ENCODE measurements around the gene DUSP28.

The DUSP28 gene

GRCh38 chr2:240598311-240598911 is 38.3 kb downstream of the DUSP28 start:
- DNase-seq (ENCODE audit: low read depth, low spot score) = no peak

- no peak for DNase-seq (ENCODE audit: low read depth, low spot score)
Measured at GRCh38 chr2:240599141-240599583, 39.0 kb downstream of the DUSP28 start.

GRCh38 chr2:240600451-240600961 is 40.3 kb downstream of the DUSP28 start:
- DNase-seq (ENCODE audit: low read depth, low spot score) = no peak

GRCh38 chr2:240601061-240601830 is 41.1 kb downstream of the DUSP28 start:
- no peak for DNase-seq (ENCODE audit: low read depth, low spot score)

- no peak for DNase-seq (ENCODE audit: low read depth, low spot score)
Measured at GRCh38 chr2:240601831-240602160, 41.6 kb downstream of the DUSP28 start.

GRCh38 chr2:240602266-240603050 is 42.3 kb downstream of the DUSP28 start:
- DNase-seq (ENCODE audit: low read depth, low spot score) = no peak

GRCh38 chr2:240603081-240603835 is 43.1 kb downstream of the DUSP28 start:
- DNase-seq (ENCODE audit: low read depth, low spot score) = no peak

GRCh38 chr2:240603846-240604245 is 43.7 kb downstream of the DUSP28 start:
- no peak for DNase-seq (ENCODE audit: low read depth, low spot score)

- DNase-seq (ENCODE audit: low read depth, low spot score) = no peak
Measured at GRCh38 chr2:240604291-240604938, 44.3 kb downstream of the DUSP28 start.

GRCh38 chr2:240604939-240605716 is 45.0 kb downstream of the DUSP28 start:
- DNase-seq (ENCODE audit: low read depth, low spot score) = no peak

GRCh38 chr2:240605867-240606743 is 45.9 kb downstream of the DUSP28 start:
- DNase-seq (ENCODE audit: low read depth, low spot score) = no peak

- DNase-seq (ENCODE audit: low read depth, low spot score) = no peak
Measured at GRCh38 chr2:240611601-240612210, 51.5 kb downstream of the DUSP28 start.
